GM12801 (cell line): Measurements from ENCODE around the gene NAALADL2.

Source experiments
- CTCF ChIP-seq: IDR thresholded peaks from one replicate; pipeline ENCODE4 v1.5.1; 2011; ENCODE audit warnings: control low read depth; ENCODE audit not compliant: insufficient read length; ENCODE audit errors: extremely low read depth

NAALADL2 gene

GRCh38 chr3:175295248-175296130, 436.4 kb downstream of the NAALADL2 start:
- TF ChIP-seq CTCF: no peak

GRCh38 chr3:175297216-175297615, 438.1 kb downstream of the NAALADL2 start:
- no peak for TF ChIP-seq CTCF

GRCh38 chr3:175301741-175302140, 442.6 kb downstream of the NAALADL2 start:
- TF ChIP-seq CTCF: no peak

- no peak for TF ChIP-seq CTCF
Measured at GRCh38 chr3:175304404-175304803, 445.3 kb downstream of the NAALADL2 start.

GRCh38 chr3:175307642-175308041, 448.5 kb downstream of the NAALADL2 start:
- TF ChIP-seq CTCF: no peak

GRCh38 chr3:175308097-175308496, 449.0 kb downstream of the NAALADL2 start:
- TF ChIP-seq CTCF: no peak

GRCh38 chr3:175310046-175310445, 450.9 kb downstream of the NAALADL2 start:
- no peak for TF ChIP-seq CTCF
